ENCODE measurements around the gene PLIN3.
A peak's percentile ranks its signal among the peaks of the same experiment; 100 is the strongest.

DNA sequence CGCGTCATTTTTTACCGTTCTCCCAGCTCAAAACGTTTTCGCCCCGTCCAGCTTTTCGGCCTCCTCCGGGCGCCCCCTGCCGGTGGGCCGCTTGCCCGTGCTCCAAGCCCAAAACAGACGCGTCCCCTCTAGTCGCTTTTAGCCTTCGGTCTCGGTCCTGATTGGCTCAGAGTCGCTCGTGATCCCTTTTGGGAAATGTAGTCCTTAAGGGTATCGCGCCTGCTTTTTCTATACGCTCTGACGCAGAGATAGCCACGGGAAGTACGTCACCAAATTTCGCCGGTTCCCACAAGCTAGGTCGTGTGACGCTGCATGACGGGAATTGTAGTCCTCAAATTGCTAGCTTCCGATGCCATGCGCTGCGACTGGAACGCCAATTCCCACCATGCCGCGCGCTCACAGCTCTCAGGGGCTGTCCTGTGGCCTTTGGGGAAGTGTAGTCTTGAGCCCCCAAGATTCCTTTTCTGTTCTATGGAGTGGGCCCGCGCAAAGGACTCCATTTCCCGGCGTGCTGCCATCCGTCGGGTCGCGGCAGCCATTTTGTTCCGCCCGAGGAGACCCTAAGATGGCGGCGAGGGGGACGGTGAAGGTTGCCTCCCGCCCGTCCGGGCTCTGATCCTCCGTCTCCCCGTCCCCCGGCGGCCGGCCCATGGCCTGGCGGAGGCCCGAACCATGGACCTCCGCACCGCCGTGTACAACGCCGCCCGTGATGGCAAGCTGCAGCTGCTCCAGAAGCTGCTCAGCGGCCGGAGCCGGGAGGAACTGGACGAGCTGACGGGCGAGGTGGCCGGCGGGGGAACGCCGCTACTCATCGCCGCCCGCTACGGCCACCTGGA lies 76.1 kb downstream of the PLIN3 start, which contains the start of gene FEM1A:
- TF ChIP-seq, protein P1, sequence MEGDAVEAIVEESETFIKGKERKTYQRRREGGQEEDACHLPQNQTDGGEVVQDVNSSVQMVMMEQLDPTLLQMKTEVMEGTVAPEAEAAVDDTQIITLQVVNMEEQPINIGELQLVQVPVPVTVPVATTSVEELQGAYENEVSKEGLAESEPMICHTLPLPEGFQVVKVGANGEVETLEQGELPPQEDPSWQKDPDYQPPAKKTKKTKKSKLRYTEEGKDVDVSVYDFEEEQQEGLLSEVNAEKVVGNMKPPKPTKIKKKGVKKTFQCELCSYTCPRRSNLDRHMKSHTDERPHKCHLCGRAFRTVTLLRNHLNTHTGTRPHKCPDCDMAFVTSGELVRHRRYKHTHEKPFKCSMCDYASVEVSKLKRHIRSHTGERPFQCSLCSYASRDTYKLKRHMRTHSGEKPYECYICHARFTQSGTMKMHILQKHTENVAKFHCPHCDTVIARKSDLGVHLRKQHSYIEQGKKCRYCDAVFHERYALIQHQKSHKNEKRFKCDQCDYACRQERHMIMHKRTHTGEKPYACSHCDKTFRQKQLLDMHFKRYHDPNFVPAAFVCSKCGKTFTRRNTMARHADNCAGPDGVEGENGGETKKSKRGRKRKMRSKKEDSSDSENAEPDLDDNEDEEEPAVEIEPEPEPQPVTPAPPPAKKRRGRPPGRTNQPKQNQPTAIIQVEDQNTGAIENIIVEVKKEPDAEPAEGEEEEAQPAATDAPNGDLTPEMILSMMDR (conservative IDR thresholded peaks at IDR 0.05 in 1 of 2, IDR thresholded peaks at IDR 0.05 in 1 of 2; ENCODE audit: extremely low read depth in 1 of 2, insufficient read depth in 1 of 2, low read depth in 1 of 2, low read length in 2 of 2): peak; percentile 98 to 99
- TF ChIP-seq EZH2 (IDR thresholded peaks at IDR 0.05; ENCODE audit: borderline replicate concordance, low read length): no peak

All from mammary epithelial cell (primary cell).